Pancreas (tissue), 10 donors: ENCODE data around the gene MSI2. TPM values are rescaled to one million over a fixed set of nuclear protein-coding genes. Genes with fewer than 3 reads are reported as not detected.
A peak's percentile ranks its signal among the peaks of the same experiment; 100 is the strongest.

Source experiments
- ATAC-seq, 4 donors: fragments of 200-7000 bp; cut with Tn5 transposase; one replicate each; pipeline versions ENCODE4 v1.8.0 to v1.9.1; 2020; ENCODE audit warnings: mild to moderate bottlenecking in 4 of 4, moderate library complexity in 4 of 4
- DNase-seq, 6 donors: peaks; one replicate each; pipeline ENCODE4 v3.0.0-alpha.2; 2020
- FAIRE-seq: peaks from 2 replicates; lab custom pipeline; 2012; peaks lifted over from hg19 to GRCh38; lab: Jason Lieb, UNC
- H3K27ac ChIP-seq, 4 donors: fragments of 200-600 bp; sonication (generic); 1 replicate in 3 of 4; 2 replicates in 1 of 4; pipeline versions ENCODE4 v1.5.0 to v1.8.0; 2020
- H3K27me3 ChIP-seq, 4 donors: fragments of 200-600 bp; one replicate each; pipeline ENCODE4 v1.8.0; 2021
- H3K36me3 ChIP-seq, 3 donors: fragments of 200-600 bp; sonication (generic) in 1 of 3; one replicate each; pipeline versions ENCODE4 v1.5.0 to v1.8.0; 2020 to 2021
- H3K4me1 ChIP-seq, 3 donors: fragments of 200-600 bp; one replicate each; pipeline ENCODE4 v1.8.0; 2021
- H3K4me3 ChIP-seq, 4 donors: fragments of 200-600 bp; sonication (generic) in 2 of 4; one replicate each; pipeline versions ENCODE4 v1.5.0 to v1.8.0; 2020 to 2021
- H3K9me3 ChIP-seq, 4 donors: fragments of 200-600 bp; one replicate each; pipeline ENCODE4 v1.8.0; 2021
- WGBS, 2 donors: extraction: QIAGEN DNeasy Blood & Tissue Kit; methylation state at CpG; one replicate each; pipeline ENCODE4 v1.1.7; 2013; 5-methylcytosine and 5-hydroxymethylcytosine counted together
- intact Hi-C, 3 donors: fragments of 100-400 bp; cut with DNase I; formaldehyde crosslinking; loops; one replicate each; pipeline versions ENCODE4 v1.11.1 to v1.14.2; 2022
- polyA plus RNA-seq, 2 donors: library from polyadenylated mRNA; stranded (reverse); fragments of 200-250 nt; gene quantifications; one replicate each; pipeline ENCODE4 v1.2.3, GENCODE V29; 2013
- total RNA-seq, 6 donors: library from RNA; stranded (reverse); fragmentation: NEBNext Ultra II Directional in 4 of 6; extraction: Animal tissue kit (Norgen Biotek cat#: 25700) in 4 of 6; gene quantifications; one replicate each; pipeline versions ENCODE4 v1.2.1 to v1.2.4, GENCODE V29; 2021 to 2023
- TF ChIP-seq, protein P1 (sequence below), 4 donors: fragments of 200-600 bp; sonication (generic) in 3 of 4; IDR thresholded peaks; one replicate each; pipeline versions ENCODE4 v1.5.0 to v1.8.0; 2021; ENCODE audit warnings: antibody characterized with exemption in 4 of 4
- donor health status: healthy with polysubstance abuse.
- donor health status: DM: no; HTN: no; CAD: no; lungs with moderate emphysema.
- donor health status: DM: no; HTN: no; CAD: no.
- donor health status: control.
- donor health status: control.
- donor health status: Bipolar disorder and iron deficiency.
- donor health status: DM: yes; HTN: yes; CAD: no.
- donor health status: DM: no; HTN: no; CAD: no.
- donor health status: DM: no; HTN: no; CAD: no.
- donor health status: DM: yes; HTN: yes; CAD: no.

Gene MSI2
- total and polyA plus RNA-seq, 8 donors, result 10.4 to 48.9 (median 30.1) TPM

DNA sequence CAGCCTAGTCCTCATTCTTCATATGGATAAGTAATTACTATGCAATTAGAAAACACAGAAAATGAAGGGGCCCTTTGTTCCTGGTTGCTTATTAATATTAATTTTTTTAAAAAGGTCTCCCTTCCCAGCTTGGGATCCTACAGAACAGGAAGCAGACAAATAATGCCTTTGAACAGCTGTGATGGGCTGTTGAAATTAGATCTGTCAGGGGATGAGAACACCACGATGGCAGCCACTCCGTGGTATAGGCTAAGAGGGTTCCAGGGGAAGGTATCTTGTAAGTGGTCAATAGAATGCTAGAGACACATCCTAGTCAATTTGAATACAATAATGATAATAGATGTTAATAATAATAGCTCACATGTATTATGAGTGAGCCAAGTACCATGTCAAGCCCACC, 405.7 kb downstream of the MSI2 start:
- ATAC-seq, result no peak
- intact Hi-C loops, result no loop called here
- no peak for DNase-seq
- FAIRE-seq, result no peak
- H3K4me1 ChIP-seq, result peaks cover 5 to 8% (median 5%) of the 10 kb centered on the region in 3 donors
- no peaks in the 10 kb centered on the region for H3K9me3 ChIP-seq
- TF ChIP-seq, protein P1, sequence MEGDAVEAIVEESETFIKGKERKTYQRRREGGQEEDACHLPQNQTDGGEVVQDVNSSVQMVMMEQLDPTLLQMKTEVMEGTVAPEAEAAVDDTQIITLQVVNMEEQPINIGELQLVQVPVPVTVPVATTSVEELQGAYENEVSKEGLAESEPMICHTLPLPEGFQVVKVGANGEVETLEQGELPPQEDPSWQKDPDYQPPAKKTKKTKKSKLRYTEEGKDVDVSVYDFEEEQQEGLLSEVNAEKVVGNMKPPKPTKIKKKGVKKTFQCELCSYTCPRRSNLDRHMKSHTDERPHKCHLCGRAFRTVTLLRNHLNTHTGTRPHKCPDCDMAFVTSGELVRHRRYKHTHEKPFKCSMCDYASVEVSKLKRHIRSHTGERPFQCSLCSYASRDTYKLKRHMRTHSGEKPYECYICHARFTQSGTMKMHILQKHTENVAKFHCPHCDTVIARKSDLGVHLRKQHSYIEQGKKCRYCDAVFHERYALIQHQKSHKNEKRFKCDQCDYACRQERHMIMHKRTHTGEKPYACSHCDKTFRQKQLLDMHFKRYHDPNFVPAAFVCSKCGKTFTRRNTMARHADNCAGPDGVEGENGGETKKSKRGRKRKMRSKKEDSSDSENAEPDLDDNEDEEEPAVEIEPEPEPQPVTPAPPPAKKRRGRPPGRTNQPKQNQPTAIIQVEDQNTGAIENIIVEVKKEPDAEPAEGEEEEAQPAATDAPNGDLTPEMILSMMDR (IDR thresholded peaks at IDR 0.05), result no peak
- no peaks in the 10 kb centered on the region for H3K36me3 ChIP-seq
- no peaks in the 10 kb centered on the region for H3K27me3 ChIP-seq
- H3K27ac ChIP-seq, result peak overlapping the region in 1 of 4 donors; percentile 61
- 75 to 78% methylated on average over 2 of the region's 2 CpGs for WGBS, 2 donors
- no peak overlapping the region for H3K4me3 ChIP-seq

DNA sequence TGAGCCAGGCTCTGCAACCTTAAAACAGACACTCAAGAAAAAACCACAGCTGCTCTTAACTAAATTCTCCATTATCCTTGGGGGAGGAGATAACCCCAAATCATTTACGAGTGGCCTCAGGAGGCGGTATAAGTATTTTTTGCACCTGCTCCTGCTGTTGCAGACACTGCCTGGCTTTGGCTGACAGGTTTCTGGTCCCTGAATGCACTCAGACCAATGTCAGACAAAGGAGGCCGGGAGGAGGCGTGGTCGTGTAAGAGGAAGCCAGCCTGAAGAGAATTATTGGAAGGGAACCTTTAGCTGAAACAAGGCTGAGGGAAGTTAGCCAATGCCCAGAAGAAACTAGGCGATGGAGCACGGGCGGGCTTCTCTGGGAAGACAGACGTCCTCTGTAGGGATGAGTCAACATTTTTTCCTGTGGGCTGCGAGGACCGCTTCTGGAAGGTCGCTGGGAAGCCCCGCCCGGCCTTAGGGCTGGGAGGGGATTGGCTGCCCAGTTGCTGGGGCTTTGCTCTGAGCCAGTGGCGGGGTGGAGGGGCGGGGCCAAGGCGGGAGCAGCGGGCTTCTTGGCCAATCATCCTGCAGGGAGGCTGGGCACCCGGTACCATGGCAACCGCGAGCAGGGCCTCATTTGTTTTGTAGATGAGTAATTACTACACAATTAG, 406.5 kb downstream of the MSI2 start:
- peak; percentile 79 for FAIRE-seq
- intact Hi-C loops, result no loop called here
- peak overlapping the region in 2 of 4 donors; percentile 45 to 63 for H3K27ac ChIP-seq

DNA sequence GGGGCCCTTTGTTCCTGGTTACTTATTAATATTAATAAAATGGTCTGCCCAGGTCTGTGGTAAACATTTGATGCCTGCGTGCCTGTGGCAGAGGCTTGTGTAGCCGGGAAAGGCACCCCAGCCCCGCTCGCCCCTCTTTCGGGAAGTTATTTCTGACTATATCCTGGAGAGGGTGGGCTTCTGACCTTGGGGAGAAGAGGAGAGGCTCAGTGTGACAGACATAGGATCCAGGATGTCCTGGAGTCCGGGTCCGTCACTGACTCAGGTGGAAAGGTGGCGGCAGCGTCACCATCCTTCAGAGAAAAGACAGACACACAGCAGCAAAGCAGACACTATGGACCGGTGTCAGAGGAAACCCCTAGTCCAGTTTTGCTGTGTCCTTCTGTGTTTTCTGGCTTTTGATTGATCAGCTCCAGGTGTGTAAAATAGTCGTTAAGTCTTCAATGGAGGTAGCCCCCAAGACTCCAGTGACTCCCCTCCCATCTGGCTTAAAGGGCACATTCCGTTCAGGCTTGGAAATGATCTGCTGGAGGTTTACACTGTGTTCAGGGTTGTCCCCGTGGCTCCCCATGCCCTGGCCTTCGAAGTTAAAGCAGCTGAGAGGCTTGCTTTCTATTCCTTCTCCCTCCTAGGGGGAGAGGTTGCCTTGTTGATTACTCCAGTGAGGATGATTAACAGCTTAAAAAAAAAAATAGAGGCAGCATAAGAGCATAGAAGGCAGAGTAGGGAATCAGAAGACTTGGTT, 407.2 kb downstream of the MSI2 start:
- peak in 1 of 4 donors; percentile 2 for ATAC-seq
- no peak for FAIRE-seq
- H3K9me3 ChIP-seq, result no peaks in the 10 kb centered on the region
- TF ChIP-seq, protein P1 (IDR thresholded peaks at IDR 0.05), result no peak
- no peaks in the 10 kb centered on the region for H3K36me3 ChIP-seq
- H3K4me1 ChIP-seq, result peaks cover 5 to 8% (median 5%) of the 10 kb centered on the region in 3 donors
- peak overlapping the region in 3 of 4 donors; percentile 22 to 63 (median 45) for H3K27ac ChIP-seq
- intact Hi-C loops, result no loop called here
- H3K4me3 ChIP-seq, result peak overlapping the region in 1 of 4 donors; percentile 39
- peak in 1 of 6 donors; percentile 15 for DNase-seq
- H3K27me3 ChIP-seq, result no peaks in the 10 kb centered on the region
- 60 to 68% methylated on average over 14 of the region's 14 CpGs for whole genome bisulfite sequencing, 2 donors

More for the DNA sequence above, 406.5 kb downstream of the MSI2 start:
- no peaks in the 10 kb centered on the region for H3K27me3 ChIP-seq
- peaks cover 5 to 8% (median 5%) of the 10 kb centered on the region in 3 donors for H3K4me1 ChIP-seq
- WGBS, 2 donors, result 4 to 5% methylated on average over 21 of the region's 21 CpGs
- DNase-seq (peak; percentile 89 to 96 (median 92)), ATAC-seq (peak; percentile 98 to 99 (median 98))
- H3K9me3 ChIP-seq, result no peaks in the 10 kb centered on the region
- TF ChIP-seq, protein P1 (IDR thresholded peaks at IDR 0.05), result no peak
- no peaks in the 10 kb centered on the region for H3K36me3 ChIP-seq
- H3K4me3 ChIP-seq, result peak overlapping the region in 2 of 4 donors; percentile 17 to 39

DNA sequence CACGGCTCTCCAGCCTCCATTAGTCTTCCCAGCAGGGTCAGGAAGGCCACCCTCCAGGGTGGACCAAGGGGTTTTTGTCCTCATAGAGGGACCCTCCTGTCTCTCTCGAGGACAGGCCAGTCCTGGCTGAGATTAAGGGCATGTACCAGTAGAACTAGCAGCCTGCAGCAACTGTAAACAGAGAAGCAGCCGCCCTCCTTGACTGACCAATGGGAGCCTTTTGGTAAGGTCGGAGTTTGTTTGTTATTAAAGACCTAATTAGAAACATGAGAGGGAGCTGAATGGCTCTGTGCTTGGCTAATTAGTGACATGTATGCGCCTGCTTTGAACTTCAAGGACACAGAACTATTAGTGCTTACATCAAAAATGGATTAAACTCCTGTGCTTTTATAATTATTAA, 408.8 kb downstream of the MSI2 start:
- H3K4me1 ChIP-seq, result peaks cover 5 to 8% (median 5%) of the 10 kb centered on the region in 3 donors
- ATAC-seq (no peak), DNase-seq (no peak), FAIRE-seq (no peak)
- 62 to 70% methylated on average over 5 of the region's 5 CpGs for WGBS, 2 donors
- H3K27me3 ChIP-seq, result no peaks in the 10 kb centered on the region
- H3K36me3 ChIP-seq, result no peaks in the 10 kb centered on the region
- TF ChIP-seq, protein P1 (IDR thresholded peaks at IDR 0.05), result no peak
- intact Hi-C loops, result no loop called here
- H3K9me3 ChIP-seq, result no peaks in the 10 kb centered on the region
- H3K4me3 ChIP-seq, result no peak overlapping the region
- H3K27ac ChIP-seq, result no peak overlapping the region
